Lung (tissue), 16 donors: ENCODE measurements around the gene ARIH1. TPM values are rescaled to one million over a fixed set of nuclear protein-coding genes. Genes with fewer than 3 reads are reported as not detected.
"Not testable (repeated sequence)": the region's sequence is repeated elsewhere in the genome, so short reads cannot be mapped to it uniquely, and the experiment has no call there.

Experiments
- ATAC-seq: fragments of 200-7000 bp; cut with Tn5 transposase; one replicate; pipeline ENCODE4 v1.9.1; 2020; ENCODE audit warnings: moderate number of reproducible peaks; ENCODE audit not compliant: insufficient read depth, low FRiP score
- DNase-seq, 3 donors: peaks; one replicate each; pipeline ENCODE4 v3.0.0-alpha.2; 2013 to 2017
- H3K27ac ChIP-seq, 2 donors: one replicate each; pipeline ENCODE4 v1.5.1; 2013; ENCODE audit warnings: mild to moderate bottlenecking in 2 of 2, moderate library complexity in 2 of 2, control low read depth in 1 of 2, inconsistent platforms in 1 of 2, low read depth in 1 of 2, low read length in 1 of 2
- H3K27me3 ChIP-seq, 3 donors: one replicate each; pipeline ENCODE4 v1.5.1; 2013; ENCODE audit warnings: low read length in 2 of 3; ENCODE audit not compliant: control insufficient read depth in 3 of 3, insufficient read depth in 3 of 3
- H3K36me3 ChIP-seq, 4 donors: one replicate each; pipeline ENCODE4 v1.5.1; 2013; ENCODE audit warnings: low read length in 4 of 4, mild to moderate bottlenecking in 1 of 4, moderate library complexity in 1 of 4; ENCODE audit not compliant: control insufficient read depth in 4 of 4, insufficient read depth in 4 of 4
- H3K4me1 ChIP-seq, 5 donors: one replicate each; pipeline ENCODE4 v1.5.1; 2013; ENCODE audit warnings: low read length in 5 of 5, mild to moderate bottlenecking in 2 of 5, moderate library complexity in 1 of 5; ENCODE audit not compliant: control insufficient read depth in 5 of 5, insufficient read depth in 5 of 5
- H3K4me3 ChIP-seq: one replicate; pipeline ENCODE4 v1.5.1; 2013; ENCODE audit warnings: mild to moderate bottlenecking, control low read depth, moderate library complexity
- H3K9ac ChIP-seq, 2 donors: one replicate each; pipeline ENCODE4 v1.5.1; 2013; ENCODE audit warnings: low read length in 2 of 2, control low read depth in 1 of 2; ENCODE audit not compliant: insufficient read depth in 1 of 2
- H3K9me3 ChIP-seq, 4 donors: one replicate each; pipeline ENCODE4 v1.5.1; 2013; ENCODE audit warnings: low read length in 3 of 4, mild to moderate bottlenecking in 1 of 4, moderate library complexity in 1 of 4; ENCODE audit not compliant: control insufficient read depth in 4 of 4, insufficient read depth in 3 of 4
- WGBS, 2 donors: extraction: QIAGEN DNeasy Blood & Tissue Kit; methylation state at CpG; one replicate each; pipeline ENCODE4 v1.1.7; 2013; 5-methylcytosine and 5-hydroxymethylcytosine counted together
- long read RNA-seq, 5 donors: transcript quantifications; one replicate each; lab custom pipeline, GENCODE V29; 2026
- polyA plus RNA-seq, 2 donors: library from polyadenylated mRNA; stranded (reverse); fragments of 200-250 nt; gene quantifications; one replicate each; pipeline ENCODE4 v1.2.1, GENCODE V29; 2013
- total RNA-seq, 2 donors: library from RNA; depleted of rRNA in 1 of 2; stranded (reverse); fragments of >200 nt in 1 of 2; gene quantifications; one replicate each; pipeline ENCODE4 v1.2.1, GENCODE V29; 2014 to 2021
- TF ChIP-seq, protein P1 (sequence below): IDR thresholded peaks from 2 replicates; pipeline ENCODE4 v1.5.1; 2012; ENCODE audit warnings: mild to moderate bottlenecking; ENCODE audit errors: control extremely low read depth, extremely low read depth
- donor health status: control.
- donor health status: control.
- donor health status: Bipolar disorder and iron deficiency.
- donor health status: healthy.
- donor health status: DM: yes; HTN: yes; CAD: no.

ARIH1 gene
- total RNA-seq (100 to 1,000 TPM; 108 to 131 TPM), polyA plus RNA-seq (10 to 100 TPM; 18.8 to 23.8 TPM)
- long read RNA-seq, donor 1, full-length matches to known transcripts: 12 of 25 reads
- long read RNA-seq, donor 1, partial matches to known transcripts: 13 of 25 reads
- long read RNA-seq, donor 1, other reads (novel, unspliced or antisense): 0 of 25 reads
- long read RNA-seq, donor 2, full-length matches to known transcripts: 1 of 1 reads
- long read RNA-seq, donor 2, partial matches to known transcripts: 0 of 1 reads
- long read RNA-seq, donor 2, other reads (novel, unspliced or antisense): 0 of 1 reads
- long read RNA-seq, donor 3, full-length matches to known transcripts: 12 of 12 reads
- long read RNA-seq, donor 3, partial matches to known transcripts: 0 of 12 reads
- long read RNA-seq, donor 3, other reads (novel, unspliced or antisense): 0 of 12 reads
- long read RNA-seq, donor 4, full-length matches to known transcripts: 4 of 4 reads
- long read RNA-seq, donor 4, partial matches to known transcripts: 0 of 4 reads
- long read RNA-seq, donor 4, other reads (novel, unspliced or antisense): 0 of 4 reads
- long read RNA-seq, donor 5, full-length matches to known transcripts: 10 of 10 reads
- long read RNA-seq, donor 5, partial matches to known transcripts: 0 of 10 reads
- long read RNA-seq, donor 5, other reads (novel, unspliced or antisense): 0 of 10 reads

DNA sequence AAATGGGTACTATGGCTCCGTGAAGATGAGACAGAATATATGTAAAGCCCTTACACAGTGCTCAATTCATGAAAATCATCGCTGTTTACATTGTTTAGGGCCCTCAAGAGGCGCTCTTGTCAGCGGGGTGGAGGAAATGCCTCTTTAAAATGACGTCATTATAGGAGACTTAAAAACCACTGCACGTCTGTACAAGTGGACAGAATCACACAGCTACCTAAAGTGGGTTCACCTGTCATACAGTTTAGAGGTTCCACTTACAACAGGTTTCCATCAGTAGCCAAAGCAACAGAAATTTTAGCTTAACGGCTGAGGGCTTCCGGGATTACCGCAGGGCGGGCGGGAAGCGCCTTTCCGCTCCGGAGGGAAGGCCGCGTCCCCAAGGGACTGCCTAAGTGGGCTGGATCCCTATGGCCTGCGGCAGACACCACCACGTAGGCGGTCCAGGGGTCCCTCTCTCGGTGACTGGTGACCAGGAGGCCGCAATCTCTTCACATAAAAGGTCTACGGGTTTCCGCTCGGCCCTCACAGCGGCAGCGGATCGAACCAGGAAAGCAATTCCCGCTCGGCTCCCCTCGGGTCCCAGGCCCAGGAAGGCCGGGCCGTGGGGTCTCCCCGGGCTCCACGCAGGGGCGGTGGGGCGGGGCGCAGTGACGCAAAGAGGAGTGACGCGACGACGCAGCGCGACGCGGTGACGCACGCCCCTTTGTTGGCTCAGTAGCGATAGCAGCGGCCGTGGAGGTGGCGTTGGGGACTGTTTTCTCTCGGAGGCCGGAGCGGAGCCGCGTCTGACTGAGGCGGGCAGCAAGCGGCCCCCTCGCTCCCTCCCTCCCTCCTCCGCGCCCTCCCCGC is at the start of gene ARIH1:
TSS of gene ARIH1 (plus strand) at position 717 of the 852 bp plus-strand sequence. CDS start 310 bp downstream, outside the sequence.
- ATAC-seq: peak; percentile 95
- peak; percentile 98 to 99 (median 98) for DNase-seq
- no peaks in the 10 kb centered on the region for H3K27me3 ChIP-seq
- H3K27ac ChIP-seq: peak within 1 kb of the TSS; percentile 99 to 100
- 0% methylated on average over 50 to 63 of the region's 63 CpGs for WGBS, 2 donors
- H3K4me3 ChIP-seq: peak within 1 kb of the TSS; percentile 99
- H3K9me3 ChIP-seq: peaks cover 0 to 3% (median 0%) of the 10 kb centered on the region in 4 donors
- H3K9ac ChIP-seq: peak within 1 kb of the TSS; percentile 95 to 100
- TF ChIP-seq, protein P1, sequence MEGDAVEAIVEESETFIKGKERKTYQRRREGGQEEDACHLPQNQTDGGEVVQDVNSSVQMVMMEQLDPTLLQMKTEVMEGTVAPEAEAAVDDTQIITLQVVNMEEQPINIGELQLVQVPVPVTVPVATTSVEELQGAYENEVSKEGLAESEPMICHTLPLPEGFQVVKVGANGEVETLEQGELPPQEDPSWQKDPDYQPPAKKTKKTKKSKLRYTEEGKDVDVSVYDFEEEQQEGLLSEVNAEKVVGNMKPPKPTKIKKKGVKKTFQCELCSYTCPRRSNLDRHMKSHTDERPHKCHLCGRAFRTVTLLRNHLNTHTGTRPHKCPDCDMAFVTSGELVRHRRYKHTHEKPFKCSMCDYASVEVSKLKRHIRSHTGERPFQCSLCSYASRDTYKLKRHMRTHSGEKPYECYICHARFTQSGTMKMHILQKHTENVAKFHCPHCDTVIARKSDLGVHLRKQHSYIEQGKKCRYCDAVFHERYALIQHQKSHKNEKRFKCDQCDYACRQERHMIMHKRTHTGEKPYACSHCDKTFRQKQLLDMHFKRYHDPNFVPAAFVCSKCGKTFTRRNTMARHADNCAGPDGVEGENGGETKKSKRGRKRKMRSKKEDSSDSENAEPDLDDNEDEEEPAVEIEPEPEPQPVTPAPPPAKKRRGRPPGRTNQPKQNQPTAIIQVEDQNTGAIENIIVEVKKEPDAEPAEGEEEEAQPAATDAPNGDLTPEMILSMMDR: peak; percentile 21
- H3K36me3 ChIP-seq: peaks cover 0 to 8% (median 4%) of the 10 kb centered on the region in 4 donors
- peaks cover 3 to 28% (median 12%) of the 10 kb centered on the region in 5 donors for H3K4me1 ChIP-seq

- no peak for ATAC-seq
Observed at GRCh38 chr15:72426753-72427152, 47.4 kb upstream of the ARIH1 start.

GRCh38 chr15:72437650-72438316 is 36.3 kb upstream of the ARIH1 start:
- Histone ChIP-seq H3K9me3 (peaks cover 0 to 6% (median 1%) of the 10 kb centered on the region in 4 donors), H3K9ac (no peak overlapping the region), H3K36me3 (no peaks in the 10 kb centered on the region), H3K4me1 (no peaks in the 10 kb centered on the region), H3K4me3 (no peak overlapping the region), H3K27me3 (no peaks in the 10 kb centered on the region), H3K27ac (no peak overlapping the region)
- TF ChIP-seq, protein P1: no peak
- whole genome bisulfite sequencing, 2 donors: 98% methylated on average over 1 of the region's 1 CpG
- ATAC-seq: no peak
- DNase-seq: no peak

More at GRCh38 chr15:72426753-72427152, 47.4 kb upstream of the ARIH1 start:
- TF ChIP-seq, protein P1: no peak
- no peak for DNase-seq
- Histone ChIP-seq H3K27me3 (peaks cover 0 to 2% (median 0%) of the 10 kb centered on the region in 3 donors), H3K9ac (no peak overlapping the region), H3K36me3 (no peaks in the 10 kb centered on the region), H3K4me1 (no peaks in the 10 kb centered on the region), H3K27ac (no peak overlapping the region), H3K9me3 (peaks cover 0 to 6% (median 0%) of the 10 kb centered on the region in 4 donors), H3K4me3 (no peak overlapping the region)

GRCh38 chr15:72442848-72443247 is 31.3 kb upstream of the ARIH1 start:
- H3K9ac ChIP-seq, H3K9me3 ChIP-seq, H3K27ac ChIP-seq, H3K4me3 ChIP-seq, ATAC-seq, H3K27me3 ChIP-seq, H3K36me3 ChIP-seq, DNase-seq, H3K4me1 ChIP-seq: not testable (repeated sequence)
- 83 to 94% methylated on average over 3 of the region's 5 CpGs for WGBS, 2 donors
